ENCODE measurements around the gene GDPD5. TPM values are rescaled to one million over a fixed set of nuclear protein-coding genes. Genes with fewer than 3 reads are reported as not detected.

Gene GDPD5
- total RNA-seq, 2 experiments from 2014 or later: 13.5 to 57.3 TPM

- Histone ChIP-seq H2AFZ (ENCODE audit: low read length) (no peak overlapping the region), H3K9me2 (ENCODE audit: insufficient read depth, low read length) (no peaks in the 10 kb centered on the region), H3K4me2 (ENCODE audit: low read length) (no peak overlapping the region), H3K4me3 (ENCODE audit: low read depth, low read length, poor library complexity, severe bottlenecking) (no peak overlapping the region), H4K20me1 (ENCODE audit: insufficient read depth, low read length) (no peaks in the 10 kb centered on the region), H3K79me2 (ENCODE audit: insufficient read depth, low read depth, low read length) (no peaks in the 10 kb centered on the region), H3K27ac (ENCODE audit: low read depth, low read length, poor library complexity, severe bottlenecking) (no peak overlapping the region), H3K4me1 (ENCODE audit: insufficient read depth, low read length, poor library complexity, severe bottlenecking) (peaks cover 23% of the 10 kb centered on the region), H3K9me3 (ENCODE audit: low read length) (no peaks in the 10 kb centered on the region), H3K36me3 (ENCODE audit: insufficient read depth, low read length) (no peaks in the 10 kb centered on the region)
- DNase-seq (ENCODE audit: low spot score): no peak
- POLR2A ChIA-PET: interaction anchor here (0.5 to 1.5 kb wide), 3 partner anchors 25 to 1150 kb away, joined by 3 to 5 read pairs (median 3); no protein-coding TSS in a partner anchor
- BruUV-seq (replicated peaks): no TSS peak
- intact Hi-C loops (cut with micrococcal nuclease; ENCODE audit: unreplicated experiment): no loop called here
- no peak for TF ChIP-seq EZH2phosphoT487 (IDR thresholded peaks at IDR 0.05; ENCODE audit: borderline replicate concordance, low read depth, low read length)
- CTCF ChIA-PET (ENCODE audit: unreplicated experiment): interaction anchor here (0.6 kb wide), 1 partner anchor 78 kb away, joined by 3 read pairs; the partner anchor contains the start of gene RPS3
These were observed 48.8 kb downstream of the GDPD5 start for GRCh38 chr11:75476739-75477613.

GRCh38 chr11:75475767-75476650 is 49.7 kb downstream of the GDPD5 start:
- H3K9me3 ChIP-seq (ENCODE audit: low read length): no peaks in the 10 kb centered on the region
- no peaks in the 10 kb centered on the region for H3K79me2 ChIP-seq (ENCODE audit: insufficient read depth, low read depth, low read length)
- intact Hi-C loops (cut with micrococcal nuclease; ENCODE audit: unreplicated experiment): no loop called here
- ChIA-PET POLR2A (interaction anchor here (0.5 to 0.7 kb wide), 2 partner anchors 107 to 1843 kb away, joined by 3 read pairs; no protein-coding TSS in a partner anchor), CTCF (ENCODE audit: unreplicated experiment) (interaction anchor here (0.6 kb wide), 1 partner anchor 77 kb away, joined by 3 read pairs; the partner anchor contains the start of gene RPS3)
- H3K36me3 ChIP-seq (ENCODE audit: insufficient read depth, low read length): no peaks in the 10 kb centered on the region
- H3K4me1 ChIP-seq (ENCODE audit: insufficient read depth, low read length, poor library complexity, severe bottlenecking): peaks cover 23% of the 10 kb centered on the region
- H3K27ac ChIP-seq (ENCODE audit: low read depth, low read length, poor library complexity, severe bottlenecking): no peak overlapping the region
- H3K9me2 ChIP-seq (ENCODE audit: insufficient read depth, low read length): no peaks in the 10 kb centered on the region
- TF ChIP-seq EZH2phosphoT487 (IDR thresholded peaks at IDR 0.05; ENCODE audit: borderline replicate concordance, low read depth, low read length) (no peak), CTCF (conservative IDR thresholded peaks at IDR 0.05; ENCODE audit: low read length) (no peak)
- no TSS peak for BruUV-seq (replicated peaks)
- DNase-seq (ENCODE audit: low spot score): peak; percentile 8
- no peaks in the 10 kb centered on the region for H4K20me1 ChIP-seq (ENCODE audit: insufficient read depth, low read length)
- H3K4me3 ChIP-seq (ENCODE audit: low read depth, low read length, poor library complexity, severe bottlenecking): no peak overlapping the region
- peak overlapping the region; percentile 50; the same call in 1 of the 2 replicates for H2AFZ ChIP-seq (ENCODE audit: low read length)
- H3K4me2 ChIP-seq (ENCODE audit: low read length): peak overlapping the region; percentile 37
